NB4 (cell line): ENCODE results near the gene IFI6.

Source experiments
- MYC ChIP-seq: IDR thresholded peaks from 2 replicates; pipeline ENCODE4 v1.6.1; 2011; ENCODE audit warnings: low read depth, low read length
- POLR2A ChIP-seq: IDR thresholded peaks from 2 replicates; pipeline ENCODE4 v1.6.1; 2011; ENCODE audit warnings: mild to moderate bottlenecking; ENCODE audit not compliant: insufficient read length; ENCODE audit errors: extremely low read depth
- TF ChIP-seq, protein P1 (sequence below): IDR thresholded peaks from one replicate; pipeline ENCODE4 v1.5.1; 2012; ENCODE audit warnings: low read depth, low read length
- TF ChIP-seq, protein P2 (sequence below): IDR thresholded peaks from 2 replicates; pipeline ENCODE4 v1.6.1; 2011; ENCODE audit warnings: low read depth, low read length

DNA sequence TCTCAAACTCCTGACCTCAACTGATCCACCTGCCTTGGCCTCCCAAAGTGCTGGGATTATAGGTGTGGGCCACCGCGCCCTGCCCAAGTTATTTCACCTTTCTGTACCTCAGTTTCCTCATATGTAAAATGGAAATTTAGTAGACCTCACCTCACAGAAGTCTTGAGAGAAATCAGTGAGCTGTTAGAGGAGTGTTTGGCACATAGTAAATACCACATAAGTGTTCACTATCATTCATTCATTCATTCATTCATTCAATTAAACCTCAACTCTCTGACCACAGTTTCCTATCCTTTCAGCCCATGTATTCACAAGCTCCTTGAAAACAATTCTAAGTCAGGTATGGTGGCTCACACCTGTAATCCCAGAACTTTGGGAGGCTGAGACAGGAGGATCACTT, 33.2 kb downstream of the IFI6 start:
- TF ChIP-seq, protein P1, sequence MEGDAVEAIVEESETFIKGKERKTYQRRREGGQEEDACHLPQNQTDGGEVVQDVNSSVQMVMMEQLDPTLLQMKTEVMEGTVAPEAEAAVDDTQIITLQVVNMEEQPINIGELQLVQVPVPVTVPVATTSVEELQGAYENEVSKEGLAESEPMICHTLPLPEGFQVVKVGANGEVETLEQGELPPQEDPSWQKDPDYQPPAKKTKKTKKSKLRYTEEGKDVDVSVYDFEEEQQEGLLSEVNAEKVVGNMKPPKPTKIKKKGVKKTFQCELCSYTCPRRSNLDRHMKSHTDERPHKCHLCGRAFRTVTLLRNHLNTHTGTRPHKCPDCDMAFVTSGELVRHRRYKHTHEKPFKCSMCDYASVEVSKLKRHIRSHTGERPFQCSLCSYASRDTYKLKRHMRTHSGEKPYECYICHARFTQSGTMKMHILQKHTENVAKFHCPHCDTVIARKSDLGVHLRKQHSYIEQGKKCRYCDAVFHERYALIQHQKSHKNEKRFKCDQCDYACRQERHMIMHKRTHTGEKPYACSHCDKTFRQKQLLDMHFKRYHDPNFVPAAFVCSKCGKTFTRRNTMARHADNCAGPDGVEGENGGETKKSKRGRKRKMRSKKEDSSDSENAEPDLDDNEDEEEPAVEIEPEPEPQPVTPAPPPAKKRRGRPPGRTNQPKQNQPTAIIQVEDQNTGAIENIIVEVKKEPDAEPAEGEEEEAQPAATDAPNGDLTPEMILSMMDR = no peak
- TF ChIP-seq POLR2A = no peak
- no peak for TF ChIP-seq MYC
- TF ChIP-seq, protein P2, sequence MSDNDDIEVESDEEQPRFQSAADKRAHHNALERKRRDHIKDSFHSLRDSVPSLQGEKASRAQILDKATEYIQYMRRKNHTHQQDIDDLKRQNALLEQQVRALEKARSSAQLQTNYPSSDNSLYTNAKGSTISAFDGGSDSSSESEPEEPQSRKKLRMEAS = no peak
